Measurements from ENCODE around the gene IL4R. TPM values are rescaled to one million over a fixed set of nuclear protein-coding genes. Genes with fewer than 3 reads are reported as not detected.

Gene IL4R
- total and polyA plus RNA-seq, 2 of the 13 experiments (the other 11 are each of a cell fraction or from before 2014, with no cell fraction given) = 15.9 to 49.6 TPM

- TF ChIP-seq CHCHD3 (CRISPR knock-in tag; IDR thresholded peaks at IDR 0.05) (0 out of 2 replicates have a peak, but pooled peaks have one; percentile 41), ETV6 (CRISPR knock-in tag; conservative IDR thresholded peaks at IDR 0.05) (no peak), ZMYM3 (CRISPR knock-in tag; IDR thresholded peaks at IDR 0.05) (0 out of 2 replicates have a peak, but pooled peaks have one; percentile 30), SP2 (CRISPR knock-in tag; IDR thresholded peaks at IDR 0.05) (no peak), ZNF563 (CRISPR knock-in tag; IDR thresholded peaks at IDR 0.05) (no peak), U2AF2 (IDR thresholded peaks at IDR 0.05; ENCODE audit: low read depth, low read length) (no peak), HNF4G (IDR thresholded peaks at IDR 0.05; ENCODE audit: borderline replicate concordance, low read depth, low read length) (0 out of 2 replicates have a peak, but pooled peaks have one; percentile 35), HNF4G (CRISPR knock-in tag; IDR thresholded peaks at IDR 0.05; ENCODE audit: borderline replicate concordance, low read depth) (peak; percentile 45; the same call in 1 of the 2 replicates), GPBP1L1 (CRISPR knock-in tag; IDR thresholded peaks at IDR 0.05) (no peak), DDIT3 (CRISPR knock-in tag; IDR thresholded peaks at IDR 0.05) (no peak), PHF8 (CRISPR knock-in tag; IDR thresholded peaks at IDR 0.05) (no peak), HDAC6 (IDR thresholded peaks at IDR 0.05; ENCODE audit: low read depth, low read length) (no peak), ATF7 (IDR thresholded peaks at IDR 0.05) (no peak), ATF7 (CRISPR knock-in tag; IDR thresholded peaks at IDR 0.05) (0 out of 2 replicates have a peak, but pooled peaks have one; percentile 17), ZBTB42 (CRISPR knock-in tag; IDR thresholded peaks at IDR 0.05) (no peak), RXRA (CRISPR knock-in tag; IDR thresholded peaks at IDR 0.05) (0 out of 2 replicates have a peak, but pooled peaks have one; percentile 18), CC2D1A (CRISPR knock-in tag; IDR thresholded peaks at IDR 0.05) (no peak), ZNF414 (CRISPR knock-in tag; IDR thresholded peaks at IDR 0.05) (no peak), ZNF430 (CRISPR knock-in tag; IDR thresholded peaks at IDR 0.05) (no peak), HOMEZ (CRISPR knock-in tag; IDR thresholded peaks at IDR 0.05; ENCODE audit: low read depth) (peak; percentile 12; the same call in 1 of the 2 replicates), CAMTA2 (CRISPR knock-in tag; IDR thresholded peaks at IDR 0.05; ENCODE audit: borderline replicate concordance) (no peak)
- TF ChIP-seq, protein P1, sequence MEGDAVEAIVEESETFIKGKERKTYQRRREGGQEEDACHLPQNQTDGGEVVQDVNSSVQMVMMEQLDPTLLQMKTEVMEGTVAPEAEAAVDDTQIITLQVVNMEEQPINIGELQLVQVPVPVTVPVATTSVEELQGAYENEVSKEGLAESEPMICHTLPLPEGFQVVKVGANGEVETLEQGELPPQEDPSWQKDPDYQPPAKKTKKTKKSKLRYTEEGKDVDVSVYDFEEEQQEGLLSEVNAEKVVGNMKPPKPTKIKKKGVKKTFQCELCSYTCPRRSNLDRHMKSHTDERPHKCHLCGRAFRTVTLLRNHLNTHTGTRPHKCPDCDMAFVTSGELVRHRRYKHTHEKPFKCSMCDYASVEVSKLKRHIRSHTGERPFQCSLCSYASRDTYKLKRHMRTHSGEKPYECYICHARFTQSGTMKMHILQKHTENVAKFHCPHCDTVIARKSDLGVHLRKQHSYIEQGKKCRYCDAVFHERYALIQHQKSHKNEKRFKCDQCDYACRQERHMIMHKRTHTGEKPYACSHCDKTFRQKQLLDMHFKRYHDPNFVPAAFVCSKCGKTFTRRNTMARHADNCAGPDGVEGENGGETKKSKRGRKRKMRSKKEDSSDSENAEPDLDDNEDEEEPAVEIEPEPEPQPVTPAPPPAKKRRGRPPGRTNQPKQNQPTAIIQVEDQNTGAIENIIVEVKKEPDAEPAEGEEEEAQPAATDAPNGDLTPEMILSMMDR (CRISPR knock-in tag; IDR thresholded peaks at IDR 0.05) = 0 out of 2 replicates have a peak, but pooled peaks have one; percentile 4
- TF ChIP-seq, protein P2, sequence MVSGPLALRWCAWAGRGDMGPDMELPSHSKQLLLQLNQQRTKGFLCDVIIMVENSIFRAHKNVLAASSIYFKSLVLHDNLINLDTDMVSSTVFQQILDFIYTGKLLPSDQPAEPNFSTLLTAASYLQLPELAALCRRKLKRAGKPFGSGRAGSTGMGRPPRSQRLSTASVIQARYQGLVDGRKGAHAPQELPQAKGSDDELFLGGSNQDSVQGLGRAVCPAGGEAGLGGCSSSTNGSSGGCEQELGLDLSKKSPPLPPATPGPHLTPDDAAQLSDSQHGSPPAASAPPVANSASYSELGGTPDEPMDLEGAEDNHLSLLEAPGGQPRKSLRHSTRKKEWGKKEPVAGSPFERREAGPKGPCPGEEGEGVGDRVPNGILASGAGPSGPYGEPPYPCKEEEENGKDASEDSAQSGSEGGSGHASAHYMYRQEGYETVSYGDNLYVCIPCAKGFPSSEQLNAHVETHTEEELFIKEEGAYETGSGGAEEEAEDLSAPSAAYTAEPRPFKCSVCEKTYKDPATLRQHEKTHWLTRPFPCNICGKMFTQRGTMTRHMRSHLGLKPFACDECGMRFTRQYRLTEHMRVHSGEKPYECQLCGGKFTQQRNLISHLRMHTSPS (CRISPR knock-in tag; IDR thresholded peaks at IDR 0.05; ENCODE audit: low read depth) = no peak
Measured at GRCh38 chr16:27369806-27370205, 56.0 kb downstream of the IL4R start (continued).

Data from HepG2 (cell line).